ENCODE measurements around the gene FAM193B. TPM values are rescaled to one million over a fixed set of nuclear protein-coding genes. Genes with fewer than 3 reads are reported as not detected.

The FAM193B gene
- total and polyA plus RNA-seq, 2 of the 13 experiments (the other 11 are each of a cell fraction or from before 2014, with no cell fraction given): 21.2 to 40.9 TPM

GRCh38 chr5:177498013-177498787 lies 56.2 kb downstream of the FAM193B start (continued):
- TF ChIP-seq ZBTB37 (CRISPR knock-in tag; IDR thresholded peaks at IDR 0.05): no peak
- peak; percentile 91 for TF ChIP-seq ZNF777 (CRISPR knock-in tag; IDR thresholded peaks at IDR 0.05)
- 0 out of 2 replicates have a peak, but pooled peaks have one; percentile 67 for TF ChIP-seq ZNF564 (CRISPR knock-in tag; IDR thresholded peaks at IDR 0.05)
- 0 out of 2 replicates have a peak, but pooled peaks have one; percentile 40 for TF ChIP-seq SRY (CRISPR knock-in tag; IDR thresholded peaks at IDR 0.05)
- TF ChIP-seq AGO2 (optimal IDR thresholded peaks at IDR 0.05; ENCODE audit: low read depth, low read length): no peak
- TF ChIP-seq KDM3A (CRISPR knock-in tag; IDR thresholded peaks at IDR 0.05; ENCODE audit: low read depth): peak; percentile 37; the same call in 1 of the 2 replicates
- TF ChIP-seq ISL2 (CRISPR knock-in tag; IDR thresholded peaks at IDR 0.05): no peak
- TF ChIP-seq GATAD2A (CRISPR knock-in tag; IDR thresholded peaks at IDR 0.05): 0 out of 2 replicates have a peak, but pooled peaks have one; percentile 19
- TF ChIP-seq ETV6 (CRISPR knock-in tag; conservative IDR thresholded peaks at IDR 0.05): no peak
- peak; percentile 29; the same call in 1 of the 2 replicates for TF ChIP-seq MAX (IDR thresholded peaks at IDR 0.05)
- TF ChIP-seq POLR2AphosphoS2 (IDR thresholded peaks at IDR 0.05; ENCODE audit: low read depth, low read length): no peak
- TF ChIP-seq YY1 (IDR thresholded peaks at IDR 0.05; ENCODE audit: insufficient read depth, insufficient replicate concordance, low read depth, low read length): no peak
- TF ChIP-seq ZFP91 (CRISPR knock-in tag; IDR thresholded peaks at IDR 0.05; ENCODE audit: borderline replicate concordance): peak; percentile 62; the same call in 1 of the 2 replicates
- 0 out of 2 replicates have a peak, but pooled peaks have one; percentile 2 for TF ChIP-seq FOXA3 (CRISPR knock-in tag; IDR thresholded peaks at IDR 0.05)
- no peak for TF ChIP-seq ZNF788 (CRISPR knock-in tag; IDR thresholded peaks at IDR 0.05; ENCODE audit: borderline replicate concordance)
- no peak for TF ChIP-seq TMF1 (CRISPR knock-in tag; IDR thresholded peaks at IDR 0.05; ENCODE audit: low read depth)
- 0 out of 2 replicates have a peak, but pooled peaks have one; percentile 19 for TF ChIP-seq MED13 (CRISPR knock-in tag; IDR thresholded peaks at IDR 0.05)
- 0 out of 2 replicates have a peak, but pooled peaks have one; percentile 25 for TF ChIP-seq ZNF768 (CRISPR knock-in tag; IDR thresholded peaks at IDR 0.05)
- TF ChIP-seq ZNF230 (CRISPR knock-in tag; IDR thresholded peaks at IDR 0.05): 0 out of 2 replicates have a peak, but pooled peaks have one; percentile 7
- TF ChIP-seq FOSL2 (CRISPR knock-in tag; IDR thresholded peaks at IDR 0.05): no peak
- TF ChIP-seq IRF9 (CRISPR knock-in tag; IDR thresholded peaks at IDR 0.05; ENCODE audit: borderline replicate concordance): 0 out of 2 replicates have a peak, but pooled peaks have one; percentile 4
- TF ChIP-seq SMAD1 (CRISPR knock-in tag; IDR thresholded peaks at IDR 0.05; ENCODE audit: borderline replicate concordance, low read depth): no peak
- no peak for TF ChIP-seq MLXIP (CRISPR knock-in tag; IDR thresholded peaks at IDR 0.05; ENCODE audit: borderline replicate concordance)
